Measurements from ENCODE around the gene TENM3.

DNA sequence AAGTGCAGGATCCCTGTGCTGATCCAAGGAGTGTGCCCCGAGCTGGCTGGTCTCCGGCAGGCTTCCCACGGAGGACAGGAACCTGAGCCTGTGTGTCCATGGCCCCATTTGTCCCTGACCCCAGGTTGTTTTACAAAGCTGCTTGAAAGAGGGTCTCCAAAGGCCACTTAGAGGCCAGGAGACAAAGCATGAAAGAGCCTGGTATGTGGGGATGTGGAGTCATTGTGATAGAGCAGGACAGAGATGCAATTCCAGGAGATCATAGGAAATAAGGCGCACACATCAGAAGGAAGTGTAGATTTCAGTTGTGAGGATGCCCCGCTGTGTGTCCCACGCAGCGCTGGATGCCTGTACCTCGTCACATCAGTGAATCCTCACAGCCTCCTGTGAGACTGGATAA, 48.0 kb downstream of the TENM3 start:
- TF ChIP-seq KDM1A (IDR thresholded peaks at IDR 0.05; ENCODE audit: borderline replicate concordance) (no peak), ATF2 (IDR thresholded peaks at IDR 0.05; ENCODE audit: low read length) (no peak), ZNF217 (IDR thresholded peaks at IDR 0.05) (no peak), IKZF2 (IDR thresholded peaks at IDR 0.05) (no peak), RAD21 (IDR thresholded peaks at IDR 0.05; ENCODE audit: insufficient read depth, low read depth, low read length) (no peak), JUND (IDR thresholded peaks at IDR 0.05; ENCODE audit: low read depth, low read length) (no peak), FOS (IDR thresholded peaks at IDR 0.05; ENCODE audit: borderline replicate concordance, extremely low read depth, insufficient read length) (no peak), ZBTB40 (IDR thresholded peaks at IDR 0.05; ENCODE audit: borderline replicate concordance) (no peak), EZH2 (IDR thresholded peaks at IDR 0.05; ENCODE audit: borderline replicate concordance, control insufficient read depth, low read depth, low read length) (no peak), RCOR1 (conservative IDR thresholded peaks at IDR 0.05; ENCODE audit: low read depth, low read length) (no peak)
- TF ChIP-seq, protein P1, sequence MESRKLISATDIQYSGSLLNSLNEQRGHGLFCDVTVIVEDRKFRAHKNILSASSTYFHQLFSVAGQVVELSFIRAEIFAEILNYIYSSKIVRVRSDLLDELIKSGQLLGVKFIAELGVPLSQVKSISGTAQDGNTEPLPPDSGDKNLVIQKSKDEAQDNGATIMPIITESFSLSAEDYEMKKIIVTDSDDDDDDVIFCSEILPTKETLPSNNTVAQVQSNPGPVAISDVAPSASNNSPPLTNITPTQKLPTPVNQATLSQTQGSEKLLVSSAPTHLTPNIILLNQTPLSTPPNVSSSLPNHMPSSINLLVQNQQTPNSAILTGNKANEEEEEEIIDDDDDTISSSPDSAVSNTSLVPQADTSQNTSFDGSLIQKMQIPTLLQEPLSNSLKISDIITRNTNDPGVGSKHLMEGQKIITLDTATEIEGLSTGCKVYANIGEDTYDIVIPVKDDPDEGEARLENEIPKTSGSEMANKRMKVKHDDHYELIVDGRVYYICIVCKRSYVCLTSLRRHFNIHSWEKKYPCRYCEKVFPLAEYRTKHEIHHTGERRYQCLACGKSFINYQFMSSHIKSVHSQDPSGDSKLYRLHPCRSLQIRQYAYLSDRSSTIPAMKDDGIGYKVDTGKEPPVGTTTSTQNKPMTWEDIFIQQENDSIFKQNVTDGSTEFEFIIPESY (IDR thresholded peaks at IDR 0.05): no peak
- TF ChIP-seq, protein P2, sequence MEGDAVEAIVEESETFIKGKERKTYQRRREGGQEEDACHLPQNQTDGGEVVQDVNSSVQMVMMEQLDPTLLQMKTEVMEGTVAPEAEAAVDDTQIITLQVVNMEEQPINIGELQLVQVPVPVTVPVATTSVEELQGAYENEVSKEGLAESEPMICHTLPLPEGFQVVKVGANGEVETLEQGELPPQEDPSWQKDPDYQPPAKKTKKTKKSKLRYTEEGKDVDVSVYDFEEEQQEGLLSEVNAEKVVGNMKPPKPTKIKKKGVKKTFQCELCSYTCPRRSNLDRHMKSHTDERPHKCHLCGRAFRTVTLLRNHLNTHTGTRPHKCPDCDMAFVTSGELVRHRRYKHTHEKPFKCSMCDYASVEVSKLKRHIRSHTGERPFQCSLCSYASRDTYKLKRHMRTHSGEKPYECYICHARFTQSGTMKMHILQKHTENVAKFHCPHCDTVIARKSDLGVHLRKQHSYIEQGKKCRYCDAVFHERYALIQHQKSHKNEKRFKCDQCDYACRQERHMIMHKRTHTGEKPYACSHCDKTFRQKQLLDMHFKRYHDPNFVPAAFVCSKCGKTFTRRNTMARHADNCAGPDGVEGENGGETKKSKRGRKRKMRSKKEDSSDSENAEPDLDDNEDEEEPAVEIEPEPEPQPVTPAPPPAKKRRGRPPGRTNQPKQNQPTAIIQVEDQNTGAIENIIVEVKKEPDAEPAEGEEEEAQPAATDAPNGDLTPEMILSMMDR (IDR thresholded peaks at IDR 0.05 in 2 of 3, conservative IDR thresholded peaks at IDR 0.05 in 1 of 3; ENCODE audit: control insufficient read depth in 2 of 3, extremely low read depth in 1 of 3, insufficient read depth in 1 of 3, low read depth in 3 of 3, low read length in 3 of 3): no peak

Data from GM12878 (cell line).